GM21529 (cell line): ENCODE results near the gene PLXNA2.

Source experiments
- ATAC-seq: cut with Tn5 transposase; IDR thresholded peaks from one replicate; pipeline ENCODE4 v1.9.1; 2021; ENCODE audit not compliant: unreplicated experiment

The PLXNA2 gene

GRCh38 chr1:208243967-208244916 lies at the start of gene PLXNA2:
Gene PLXNA2 (minus strand): TSS chr1:208244384. CDS start chr1:208217922, 26,462 bp downstream.
- ATAC-seq: peak; percentile 45

GRCh38 chr1:208292908-208293307 lies 48.7 kb upstream of the PLXNA2 start:
- no peak for ATAC-seq

GRCh38 chr1:208291923-208292711 lies 47.9 kb upstream of the PLXNA2 start:
- no peak for ATAC-seq

- ATAC-seq: no peak
Observed at GRCh38 chr1:208291129-208291528, 46.9 kb upstream of the PLXNA2 start.

GRCh38 chr1:208289716-208290115 lies 45.5 kb upstream of the PLXNA2 start:
- no peak for ATAC-seq

GRCh38 chr1:208288495-208288894 lies 44.3 kb upstream of the PLXNA2 start:
- ATAC-seq: no peak

GRCh38 chr1:208280681-208281450 lies 36.7 kb upstream of the PLXNA2 start:
- no peak for ATAC-seq

GRCh38 chr1:208279826-208280588 lies 35.8 kb upstream of the PLXNA2 start:
- no peak for ATAC-seq

- no peak for ATAC-seq
Observed at GRCh38 chr1:208278638-208279037, 34.5 kb upstream of the PLXNA2 start.

GRCh38 chr1:208276757-208277435 lies 32.7 kb upstream of the PLXNA2 start:
- no peak for ATAC-seq

GRCh38 chr1:208275083-208275482 lies 30.9 kb upstream of the PLXNA2 start:
- ATAC-seq: no peak

- no peak for ATAC-seq
Observed at GRCh38 chr1:208273386-208274017, 29.3 kb upstream of the PLXNA2 start.

- ATAC-seq: no peak
Observed at GRCh38 chr1:208272713-208273112, 28.5 kb upstream of the PLXNA2 start.

GRCh38 chr1:208272311-208272710 lies 28.1 kb upstream of the PLXNA2 start:
- ATAC-seq: no peak

- no peak for ATAC-seq
Observed at GRCh38 chr1:208271236-208271635, 27.1 kb upstream of the PLXNA2 start.

- no peak for ATAC-seq
Observed at GRCh38 chr1:208270651-208271141, 26.5 kb upstream of the PLXNA2 start.

GRCh38 chr1:208269338-208269666 lies 25.1 kb upstream of the PLXNA2 start:
- ATAC-seq: no peak

- no peak for ATAC-seq
Observed at GRCh38 chr1:208268541-208269337, 24.6 kb upstream of the PLXNA2 start.
